Measurements from ENCODE around the gene NEU1.
"Not testable (repeated sequence)": the region's sequence is repeated elsewhere in the genome, so short reads cannot be mapped to it uniquely, and the experiment has no call there.

Gene NEU1
- 100 to 210 (median 168) reads per million in 17 experiments for total RNA-seq

GRCh38 chr6:31862344-31863235, at the start of gene NEU1:
TSS of gene NEU1 (minus strand) at chr6:31862821. CDS start at chr6:31862776, 45 bp downstream.
- DNase-seq: peak; percentile 100

- no peak for DNase-seq
These were observed 49.4 kb upstream of the NEU1 start for GRCh38 chr6:31911826-31912585.

GRCh38 chr6:31909298-31909697, 46.7 kb upstream of the NEU1 start:
- DNase-seq: not testable (repeated sequence)

- DNase-seq: no peak
These were observed 46.2 kb upstream of the NEU1 start for GRCh38 chr6:31908791-31909190.

GRCh38 chr6:31908255-31908654, 45.6 kb upstream of the NEU1 start:
- not testable (repeated sequence) for DNase-seq

- DNase-seq: peak; percentile 73 to 93 (median 89)
These were observed 44.7 kb upstream of the NEU1 start for GRCh38 chr6:31907158-31907813.

GRCh38 chr6:31906727-31907126, 44.1 kb upstream of the NEU1 start:
- not testable (repeated sequence) for DNase-seq

GRCh38 chr6:31906122-31906521, 43.5 kb upstream of the NEU1 start:
- DNase-seq: no peak

- DNase-seq: no peak
These were observed 42.4 kb upstream of the NEU1 start for GRCh38 chr6:31905041-31905440.

- no peak for DNase-seq
These were observed 41.3 kb upstream of the NEU1 start for GRCh38 chr6:31903957-31904356.

GRCh38 chr6:31901953-31902643, 39.5 kb upstream of the NEU1 start, which contains the start of gene ZBTB12:
TSS of gene ZBTB12 (minus strand) at chr6:31902086. CDS start at chr6:31901305, 781 bp downstream.
- DNase-seq: peak; percentile 78 to 91 (median 85)

- peak in 3 of 4 experiments; percentile 28 to 64 (median 64) for DNase-seq
These were observed 38.9 kb upstream of the NEU1 start for GRCh38 chr6:31901415-31901952.

- no peak for DNase-seq
These were observed 38.3 kb upstream of the NEU1 start for GRCh38 chr6:31900917-31901414.

- DNase-seq: no peak
These were observed 37.5 kb upstream of the NEU1 start for GRCh38 chr6:31899882-31900722.

GRCh38 chr6:31899215-31899614, 36.6 kb upstream of the NEU1 start:
- DNase-seq: peak in 1 of 4 experiments; percentile 38

- DNase-seq: peak in 2 of 4 experiments; percentile 30 to 44
These were observed 35.9 kb upstream of the NEU1 start for GRCh38 chr6:31898383-31899011.

GRCh38 chr6:31897612-31898382, 35.2 kb upstream of the NEU1 start, which contains the start of gene EHMT2:
TSS of gene EHMT2 (minus strand) at chr6:31897698. CDS start at chr6:31897677, 21 bp downstream.
- peak; percentile 89 to 96 (median 92) for DNase-seq

- no peak for DNase-seq
These were observed 34.4 kb upstream of the NEU1 start for GRCh38 chr6:31896856-31897611.
